Upper lobe of left lung (tissue), 6 donors: Measurements from ENCODE around the gene GPR17. TPM values are rescaled to one million over a fixed set of nuclear protein-coding genes. Genes with fewer than 3 reads are reported as not detected.

Experiments
- ATAC-seq, 2 donors: fragments of 200-7000 bp; cut with Tn5 transposase; one replicate each; pipeline ENCODE4 v1.9.1; 2022; ENCODE audit warnings: mild to moderate bottlenecking in 2 of 2, moderate library complexity in 2 of 2; ENCODE audit not compliant: low FRiP score in 2 of 2
- DNase-seq, 2 donors: peaks; one replicate each; pipeline ENCODE4 v3.0.0-alpha.2; 2019 to 2020
- H3K27ac ChIP-seq, 4 donors: fragments of 200-600 bp; sonication (generic); one replicate each; pipeline ENCODE4 v1.5.1; 2016 to 2019
- H3K27me3 ChIP-seq, 4 donors: fragments of 200-600 bp; sonication (generic); one replicate each; pipeline ENCODE4 v1.5.1; 2017 to 2019
- H3K36me3 ChIP-seq, 4 donors: fragments of 200-600 bp; sonication (generic); one replicate each; pipeline ENCODE4 v1.5.1; 2016 to 2019
- H3K4me1 ChIP-seq, 4 donors: fragments of 200-600 bp; sonication (generic); one replicate each; pipeline ENCODE4 v1.5.1; 2018 to 2019
- H3K4me3 ChIP-seq, 4 donors: fragments of 200-600 bp; sonication (generic); one replicate each; pipeline ENCODE4 v1.5.1; 2017 to 2019; ENCODE audit warnings: mild to moderate bottlenecking in 2 of 4, moderate library complexity in 1 of 4
- H3K9me3 ChIP-seq, 4 donors: fragments of 200-600 bp; sonication (generic); one replicate each; pipeline ENCODE4 v1.5.1; 2018 to 2019
- EP300 ChIP-seq, 4 donors: sonication (generic); formaldehyde crosslinking; IDR thresholded peaks; one replicate each; pipeline ENCODE4 v1.5.1; 2017; ENCODE audit warnings: antibody characterized with exemption in 4 of 4, control low read depth in 2 of 4
- POLR2A ChIP-seq, 4 donors: fragments of 450-650 bp; IDR thresholded peaks; one replicate each; pipeline ENCODE4 v1.5.1; 2016 to 2017; ENCODE audit warnings: antibody characterized with exemption in 4 of 4, mild to moderate bottlenecking in 2 of 4
- POLR2AphosphoS5 ChIP-seq, 2 donors: sonication (generic); formaldehyde crosslinking; IDR thresholded peaks; one replicate each; pipeline ENCODE4 v1.5.1; 2017; ENCODE audit warnings: antibody characterized with exemption in 2 of 2
- WGBS, 2 donors: methylation state at CpG; one replicate each; pipeline ENCODE4 v1.1.5; 2017 to 2018; 5-methylcytosine and 5-hydroxymethylcytosine counted together
- total RNA-seq, 6 donors: library from RNA; depleted of rRNA in 4 of 6; stranded (reverse); fragments of >200 nt in 4 of 6; gene quantifications; one replicate each; pipeline versions ENCODE4 v1.1.0 to v1.2.1, GENCODE V29; 2016 to 2021
- TF ChIP-seq, protein P1 (sequence below), 6 experiments: fragments of 450-650 bp in 4 of 6; fragments of 200-600 bp in 2 of 6; sonication (generic) in 2 of 6; IDR thresholded peaks; one replicate each; pipeline ENCODE4 v1.5.1; 2016 to 2019; ENCODE audit warnings: antibody characterized with exemption in 6 of 6
- donor health status: DM: no; HTN: no; CAD: no; lungs with moderate emphysema.
- donor health status: DM: no; HTN: yes; CAD: no; lungs with severe emphysema.

Gene GPR17
- total RNA-seq, 6 donors from 2014 or later, result 0.17 to 0.46 (median 0.24) TPM; not detected in 3

DNA sequence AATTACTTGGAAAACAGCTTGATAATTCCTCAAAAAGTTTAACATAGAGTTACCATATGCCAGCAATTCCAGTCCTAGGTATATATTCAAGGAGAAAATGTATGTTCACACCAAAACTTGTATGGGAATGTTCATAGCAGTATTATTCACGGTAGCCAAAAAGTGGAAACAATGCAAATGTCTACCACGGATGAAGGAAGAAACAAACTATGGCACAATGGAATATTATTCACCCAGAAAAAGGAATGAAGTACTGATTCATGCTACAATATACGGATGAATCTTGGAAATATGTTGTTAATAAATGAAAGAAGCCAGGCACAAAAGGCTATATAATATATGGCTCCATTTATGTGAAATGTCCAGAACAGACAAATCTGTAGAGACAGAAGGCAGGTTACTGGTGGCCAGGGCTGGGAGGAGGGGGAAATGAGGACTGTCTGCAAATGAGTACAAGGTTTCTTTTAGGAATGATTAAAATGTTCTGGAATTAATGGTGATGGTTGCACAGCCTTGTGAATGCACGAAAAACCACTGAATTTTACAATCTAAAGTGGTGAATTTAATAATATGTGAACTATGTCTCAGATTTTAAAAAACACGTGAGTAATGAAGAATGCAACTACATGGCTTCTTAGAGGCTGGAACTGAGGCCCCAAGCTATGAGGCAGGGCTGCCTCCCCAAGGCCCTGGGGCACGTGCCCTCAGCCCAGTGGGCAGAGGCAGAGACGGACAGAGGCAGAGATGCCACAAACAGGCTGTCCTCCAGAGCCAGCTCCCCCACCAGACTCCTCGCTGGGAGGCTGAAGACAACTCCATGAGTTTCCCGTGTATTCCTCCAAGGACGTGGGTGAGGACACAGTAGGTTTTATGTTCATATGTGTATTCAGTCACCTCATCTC is 24.4 kb downstream of the GPR17 start:
- Histone ChIP-seq H3K36me3 (peaks cover 0 to 3% (median 0%) of the 10 kb centered on the region in 4 donors), H3K9me3 (no peaks in the 10 kb centered on the region), H3K4me1 (peaks cover 11 to 27% (median 17%) of the 10 kb centered on the region in 4 donors), H3K27me3 (peaks cover 0 to 7% (median 0%) of the 10 kb centered on the region in 4 donors), H3K27ac (peak overlapping the region in 2 of 4 donors; percentile 43 to 87), H3K4me3 (peak overlapping the region in 1 of 4 donors; percentile 91)
- no peak for ATAC-seq
- WGBS, 2 donors, result 75 to 76% methylated on average over 10 of the region's 10 CpGs
- DNase-seq, result no peak
- no peak for TF ChIP-seq POLR2A (IDR thresholded peaks at IDR 0.05)
- no peak for TF ChIP-seq EP300 (IDR thresholded peaks at IDR 0.05)
- TF ChIP-seq POLR2AphosphoS5 (IDR thresholded peaks at IDR 0.05), result no peak

GRCh38 chr2:127670957-127671290 is 25.0 kb downstream of the GPR17 start:
- peaks cover 0 to 7% (median 0%) of the 10 kb centered on the region in 4 donors for H3K27me3 ChIP-seq
- peak overlapping the region in 2 of 4 donors; percentile 43 to 87 for H3K27ac ChIP-seq
- no peaks in the 10 kb centered on the region for H3K9me3 ChIP-seq
- ATAC-seq (no peak), DNase-seq (no peak)
- H3K4me3 ChIP-seq, result peak overlapping the region in 2 of 4 donors; percentile 62 to 91
- TF ChIP-seq EP300 (IDR thresholded peaks at IDR 0.05) (no peak), POLR2A (IDR thresholded peaks at IDR 0.05) (no peak), POLR2AphosphoS5 (IDR thresholded peaks at IDR 0.05) (no peak)
- TF ChIP-seq, protein P1, sequence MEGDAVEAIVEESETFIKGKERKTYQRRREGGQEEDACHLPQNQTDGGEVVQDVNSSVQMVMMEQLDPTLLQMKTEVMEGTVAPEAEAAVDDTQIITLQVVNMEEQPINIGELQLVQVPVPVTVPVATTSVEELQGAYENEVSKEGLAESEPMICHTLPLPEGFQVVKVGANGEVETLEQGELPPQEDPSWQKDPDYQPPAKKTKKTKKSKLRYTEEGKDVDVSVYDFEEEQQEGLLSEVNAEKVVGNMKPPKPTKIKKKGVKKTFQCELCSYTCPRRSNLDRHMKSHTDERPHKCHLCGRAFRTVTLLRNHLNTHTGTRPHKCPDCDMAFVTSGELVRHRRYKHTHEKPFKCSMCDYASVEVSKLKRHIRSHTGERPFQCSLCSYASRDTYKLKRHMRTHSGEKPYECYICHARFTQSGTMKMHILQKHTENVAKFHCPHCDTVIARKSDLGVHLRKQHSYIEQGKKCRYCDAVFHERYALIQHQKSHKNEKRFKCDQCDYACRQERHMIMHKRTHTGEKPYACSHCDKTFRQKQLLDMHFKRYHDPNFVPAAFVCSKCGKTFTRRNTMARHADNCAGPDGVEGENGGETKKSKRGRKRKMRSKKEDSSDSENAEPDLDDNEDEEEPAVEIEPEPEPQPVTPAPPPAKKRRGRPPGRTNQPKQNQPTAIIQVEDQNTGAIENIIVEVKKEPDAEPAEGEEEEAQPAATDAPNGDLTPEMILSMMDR (IDR thresholded peaks at IDR 0.05), result no peak
- H3K4me1 ChIP-seq, result peaks cover 6 to 30% (median 22%) of the 10 kb centered on the region in 4 donors
- WGBS, 2 donors, result 66 to 93% methylated on average over 4 to 5 of the region's 5 CpGs
- H3K36me3 ChIP-seq, result peaks cover 0 to 3% (median 0%) of the 10 kb centered on the region in 4 donors

- TF ChIP-seq EP300 (IDR thresholded peaks at IDR 0.05), result peak in 1 of 4 donors; percentile 10
- TF ChIP-seq, protein P1 (IDR thresholded peaks at IDR 0.05), result no peak
- TF ChIP-seq POLR2A (IDR thresholded peaks at IDR 0.05), result no peak
- TF ChIP-seq POLR2AphosphoS5 (IDR thresholded peaks at IDR 0.05), result peak in 1 of 2 donors; percentile 39
- Histone ChIP-seq H3K36me3 (peaks cover 0 to 3% (median 0%) of the 10 kb centered on the region in 4 donors), H3K9me3 (no peaks in the 10 kb centered on the region), H3K4me1 (peaks cover 8 to 33% (median 27%) of the 10 kb centered on the region in 4 donors), H3K27me3 (peaks cover 0 to 7% (median 0%) of the 10 kb centered on the region in 4 donors), H3K4me3 (peak overlapping the region in 3 of 4 donors; percentile 57 to 91 (median 62)), H3K27ac (peak overlapping the region; percentile 87 to 94 (median 89))
- ATAC-seq (no peak), DNase-seq (peak in 1 of 2 donors; percentile 39)
- WGBS, 2 donors, result 68 to 79% methylated on average over 11 to 14 of the region's 14 CpGs
Observed at GRCh38 chr2:127671557-127672302, 25.8 kb downstream of the GPR17 start.

GRCh38 chr2:127672341-127673224 is 26.6 kb downstream of the GPR17 start:
- ATAC-seq (peak in 1 of 2 donors; percentile 3), DNase-seq (peak in 1 of 2 donors; percentile 50)
- H3K36me3 ChIP-seq, result peaks cover 0 to 3% (median 0%) of the 10 kb centered on the region in 4 donors
- no peaks in the 10 kb centered on the region for H3K9me3 ChIP-seq
- TF ChIP-seq POLR2A (IDR thresholded peaks at IDR 0.05) (peak in 2 of 4 donors; percentile 7 to 22), POLR2AphosphoS5 (IDR thresholded peaks at IDR 0.05) (peak in 1 of 2 donors; percentile 1), EP300 (IDR thresholded peaks at IDR 0.05) (no peak)
- TF ChIP-seq, protein P1 (IDR thresholded peaks at IDR 0.05), result no peak
- peaks cover 0 to 7% (median 0%) of the 10 kb centered on the region in 4 donors for H3K27me3 ChIP-seq
- peaks cover 10 to 37% (median 31%) of the 10 kb centered on the region in 4 donors for H3K4me1 ChIP-seq
- 56 to 62% methylated on average over 18 to 20 of the region's 20 CpGs for WGBS, 2 donors
- H3K4me3 ChIP-seq, result peak overlapping the region in 3 of 4 donors; percentile 57 to 91 (median 62)
- peak overlapping the region; percentile 87 to 94 (median 89) for H3K27ac ChIP-seq
